MM.1S (cell line): Measurements from ENCODE around the gene CNNM2.

Experiments
- EZH2 ChIP-seq: fragments of 300-600 bp; sonication (generic); optimal IDR thresholded peaks from 2 replicates; pipeline ENCODE3; 2017; ENCODE audit warnings: low read depth, mild to moderate bottlenecking, antibody characterized with exemption, low read length, mixed read lengths
- EZH2phosphoT487 ChIP-seq: fragments of 300-600 bp; sonication (generic); IDR thresholded peaks from 2 replicates; pipeline ENCODE4 v1.6.1; 2018; ENCODE audit warnings: antibody characterized with exemption, low read length
- TF ChIP-seq, protein P1 (sequence below): fragments of 300-600 bp; sonication (generic); IDR thresholded peaks from 2 replicates; pipeline ENCODE4 v1.5.1; 2016; ENCODE audit warnings: antibody characterized with exemption, low read length, mixed read lengths

DNA sequence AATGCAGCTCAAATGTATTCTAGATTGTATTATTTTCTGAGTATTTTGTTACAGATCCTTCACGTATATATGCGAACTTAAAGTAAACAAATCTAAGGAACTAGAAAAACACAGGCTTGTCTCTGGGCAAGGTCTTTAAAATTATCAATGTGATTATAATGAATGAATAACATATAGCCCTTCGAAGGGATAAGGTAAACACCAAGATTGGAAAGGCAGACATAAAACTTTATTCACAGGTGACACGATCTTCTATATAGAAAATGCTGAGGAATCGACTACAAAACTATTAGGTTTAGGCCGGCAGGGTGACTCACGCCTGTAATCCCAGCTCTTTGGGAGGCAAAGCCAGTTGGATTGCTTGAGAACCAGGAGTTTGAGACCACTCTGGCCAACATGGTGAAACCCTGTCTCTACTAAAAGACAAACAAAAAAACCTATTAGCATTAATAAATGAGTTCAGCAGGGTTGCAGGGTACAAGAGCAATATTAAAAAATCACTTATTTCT, 80.4 kb downstream of the CNNM2 start:
- TF ChIP-seq, protein P1, sequence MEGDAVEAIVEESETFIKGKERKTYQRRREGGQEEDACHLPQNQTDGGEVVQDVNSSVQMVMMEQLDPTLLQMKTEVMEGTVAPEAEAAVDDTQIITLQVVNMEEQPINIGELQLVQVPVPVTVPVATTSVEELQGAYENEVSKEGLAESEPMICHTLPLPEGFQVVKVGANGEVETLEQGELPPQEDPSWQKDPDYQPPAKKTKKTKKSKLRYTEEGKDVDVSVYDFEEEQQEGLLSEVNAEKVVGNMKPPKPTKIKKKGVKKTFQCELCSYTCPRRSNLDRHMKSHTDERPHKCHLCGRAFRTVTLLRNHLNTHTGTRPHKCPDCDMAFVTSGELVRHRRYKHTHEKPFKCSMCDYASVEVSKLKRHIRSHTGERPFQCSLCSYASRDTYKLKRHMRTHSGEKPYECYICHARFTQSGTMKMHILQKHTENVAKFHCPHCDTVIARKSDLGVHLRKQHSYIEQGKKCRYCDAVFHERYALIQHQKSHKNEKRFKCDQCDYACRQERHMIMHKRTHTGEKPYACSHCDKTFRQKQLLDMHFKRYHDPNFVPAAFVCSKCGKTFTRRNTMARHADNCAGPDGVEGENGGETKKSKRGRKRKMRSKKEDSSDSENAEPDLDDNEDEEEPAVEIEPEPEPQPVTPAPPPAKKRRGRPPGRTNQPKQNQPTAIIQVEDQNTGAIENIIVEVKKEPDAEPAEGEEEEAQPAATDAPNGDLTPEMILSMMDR: no peak
- TF ChIP-seq EZH2phosphoT487 (no peak), EZH2 (no peak)
